ENCODE data around the gene MAP3K10. TPM values are rescaled to one million over a fixed set of nuclear protein-coding genes. Genes with fewer than 3 reads are reported as not detected.

MAP3K10 gene
- total RNA-seq, 4 donors from 2014 or later = 10.8 to 19.5 (median 11.9) TPM

DNA sequence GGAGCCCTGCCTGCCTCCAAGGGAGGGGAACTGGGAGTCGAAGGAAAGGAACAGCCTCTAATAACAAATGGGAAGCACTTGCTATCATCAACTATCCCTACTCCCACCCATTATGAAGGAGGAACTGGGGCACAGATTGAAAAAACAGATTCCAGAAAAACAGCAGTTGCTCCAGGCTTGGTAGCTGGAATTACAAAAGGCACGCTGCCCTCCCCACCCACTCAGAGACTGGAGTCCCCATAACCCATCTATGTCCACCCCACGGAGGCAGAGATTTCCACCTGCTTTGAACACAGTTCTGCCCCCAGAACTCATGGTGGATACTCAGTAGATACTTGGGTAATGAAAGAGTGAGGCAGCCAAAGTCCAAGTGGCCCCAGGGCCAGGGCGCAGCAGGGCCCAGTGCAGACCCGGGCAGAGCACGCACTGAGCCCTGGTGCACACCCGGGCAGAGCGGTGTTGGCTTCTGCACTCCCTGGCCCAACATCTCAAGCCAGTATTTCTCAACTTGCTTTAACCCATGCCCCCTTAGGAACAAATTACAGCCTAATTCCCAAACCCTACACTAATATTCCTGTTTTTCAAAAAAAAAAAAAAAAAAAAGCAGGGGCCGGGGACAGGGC is 54.4 kb downstream of the MAP3K10 start:
- in situ Hi-C loops (cut with MboI; ENCODE audit: low pct_ligation_motif_present in 1 of 4, low pct_unique_long_range_greater_than_20kb in 1 of 4, low sequenced_read_pairs in 3 of 4) = no loop called here
- peaks cover 0 to 4% (median 2%) of the 10 kb centered on the region in 4 donors for H3K4me1 ChIP-seq
- H3K36me3 ChIP-seq = peaks cover 0 to 8% (median 0%) of the 10 kb centered on the region in 4 donors

DNA sequence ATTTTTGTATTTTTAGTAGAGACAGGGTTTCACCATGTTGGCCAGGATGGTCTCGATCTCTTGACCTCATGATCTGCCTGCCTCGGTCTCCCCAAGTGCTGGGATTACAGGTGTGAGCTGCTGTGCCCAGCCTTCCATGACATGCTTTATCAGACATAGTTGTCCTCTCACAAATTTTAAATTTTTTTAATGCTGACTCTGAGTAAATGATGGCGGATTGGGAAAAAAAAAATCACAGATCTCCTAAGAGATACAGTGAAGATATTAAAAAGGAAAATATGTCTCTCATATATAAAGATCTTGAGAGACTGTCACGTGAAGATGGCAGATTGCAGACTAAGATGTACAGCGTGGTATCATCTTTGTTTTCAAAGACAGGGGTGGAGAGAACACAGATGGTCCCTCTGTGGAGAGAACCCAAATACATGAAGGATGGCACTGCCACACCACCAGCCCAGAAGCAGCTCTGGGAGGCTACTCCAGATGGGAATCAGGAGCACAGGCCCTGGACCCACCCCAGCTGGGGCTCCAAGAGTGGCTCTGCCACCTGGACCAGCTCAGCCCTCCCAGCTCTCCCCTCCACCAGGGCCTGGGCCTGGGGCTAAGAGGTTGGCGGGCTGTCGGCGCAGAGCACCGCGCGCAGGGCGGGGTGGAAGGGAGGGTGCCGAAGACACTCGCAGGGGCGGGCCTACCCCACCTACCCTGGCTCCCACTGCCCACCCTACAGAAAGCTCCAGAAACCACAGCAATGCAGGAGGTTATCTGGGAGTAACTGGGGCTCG is 55.3 kb downstream of the MAP3K10 start:
- intact Hi-C loops (cut with DNase I; ENCODE audit: low total_unique reads) = no loop called here
- 95 to 96% methylated on average over 4 to 14 of the region's 16 CpGs for WGBS, 2 donors (ENCODE audit: low coverage in 1 of 2)
- Histone ChIP-seq H3K4me1 (peaks cover 0 to 4% (median 2%) of the 10 kb centered on the region in 4 donors), H3K9me3 (no peaks in the 10 kb centered on the region), H3K27ac (no peak overlapping the region), H3K4me3 (no peak overlapping the region), H3K27me3 (no peaks in the 10 kb centered on the region), H3K36me3 (peaks cover 0 to 5% (median 0%) of the 10 kb centered on the region in 4 donors)
- no peak for DNase-seq
- TF ChIP-seq POLR2A (IDR thresholded peaks at IDR 0.05) = no peak
- TF ChIP-seq, protein P1, sequence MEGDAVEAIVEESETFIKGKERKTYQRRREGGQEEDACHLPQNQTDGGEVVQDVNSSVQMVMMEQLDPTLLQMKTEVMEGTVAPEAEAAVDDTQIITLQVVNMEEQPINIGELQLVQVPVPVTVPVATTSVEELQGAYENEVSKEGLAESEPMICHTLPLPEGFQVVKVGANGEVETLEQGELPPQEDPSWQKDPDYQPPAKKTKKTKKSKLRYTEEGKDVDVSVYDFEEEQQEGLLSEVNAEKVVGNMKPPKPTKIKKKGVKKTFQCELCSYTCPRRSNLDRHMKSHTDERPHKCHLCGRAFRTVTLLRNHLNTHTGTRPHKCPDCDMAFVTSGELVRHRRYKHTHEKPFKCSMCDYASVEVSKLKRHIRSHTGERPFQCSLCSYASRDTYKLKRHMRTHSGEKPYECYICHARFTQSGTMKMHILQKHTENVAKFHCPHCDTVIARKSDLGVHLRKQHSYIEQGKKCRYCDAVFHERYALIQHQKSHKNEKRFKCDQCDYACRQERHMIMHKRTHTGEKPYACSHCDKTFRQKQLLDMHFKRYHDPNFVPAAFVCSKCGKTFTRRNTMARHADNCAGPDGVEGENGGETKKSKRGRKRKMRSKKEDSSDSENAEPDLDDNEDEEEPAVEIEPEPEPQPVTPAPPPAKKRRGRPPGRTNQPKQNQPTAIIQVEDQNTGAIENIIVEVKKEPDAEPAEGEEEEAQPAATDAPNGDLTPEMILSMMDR (IDR thresholded peaks at IDR 0.05) = no peak
- no peak for TF ChIP-seq EP300 (IDR thresholded peaks at IDR 0.05; ENCODE audit: low read depth)
- in situ Hi-C loops (cut with MboI; ENCODE audit: low pct_ligation_motif_present in 1 of 4, low pct_unique_long_range_greater_than_20kb in 1 of 4, low sequenced_read_pairs in 3 of 4) = no loop called here

More for the DNA sequence above, 54.4 kb downstream of the MAP3K10 start:
- TF ChIP-seq POLR2AphosphoS5 (IDR thresholded peaks at IDR 0.05) (no peak), POLR2A (IDR thresholded peaks at IDR 0.05) (no peak), EP300 (IDR thresholded peaks at IDR 0.05; ENCODE audit: low read depth) (no peak)
- 79 to 91% methylated on average over 2 to 9 of the region's 9 CpGs for WGBS, 2 donors (ENCODE audit: low coverage in 1 of 2)
- Histone ChIP-seq H3K27me3 (no peaks in the 10 kb centered on the region), H3K4me3 (no peak overlapping the region), H3K27ac (no peak overlapping the region), H3K9me3 (no peaks in the 10 kb centered on the region)
- intact Hi-C loops (cut with DNase I; ENCODE audit: low total_unique reads) = no loop called here
- DNase-seq = no peak

DNA sequence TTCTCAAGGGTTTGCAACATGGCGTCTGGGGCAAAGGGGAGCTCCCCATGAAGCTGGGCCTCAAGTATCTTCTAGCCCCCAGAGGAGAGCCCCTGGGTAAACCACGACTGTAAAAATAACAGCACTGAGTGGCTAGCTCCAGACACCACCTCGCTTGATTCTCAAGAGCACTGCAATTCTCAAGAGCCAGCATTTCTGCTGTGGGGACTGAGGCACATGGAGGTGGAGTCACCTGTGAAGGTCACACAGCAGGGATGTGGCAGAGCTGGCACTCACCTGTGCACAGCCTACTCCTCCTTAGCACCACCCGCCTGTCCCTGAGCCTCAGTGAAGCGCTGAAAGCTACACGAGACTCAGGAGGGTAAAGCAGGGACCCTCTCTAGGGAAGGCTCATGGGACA is 56.0 kb downstream of the MAP3K10 start:
- no peak overlapping the region for H3K27ac ChIP-seq
- no peak for TF ChIP-seq POLR2AphosphoS5 (IDR thresholded peaks at IDR 0.05)
- no peak for TF ChIP-seq EP300 (IDR thresholded peaks at IDR 0.05; ENCODE audit: low read depth)
- no peak for TF ChIP-seq POLR2A (IDR thresholded peaks at IDR 0.05)
- TF ChIP-seq, protein P1 (IDR thresholded peaks at IDR 0.05) = no peak
- H3K4me1 ChIP-seq = peaks cover 0 to 4% (median 2%) of the 10 kb centered on the region in 4 donors
- DNase-seq = no peak
- H3K36me3 ChIP-seq = no peaks in the 10 kb centered on the region
- in situ Hi-C loops (cut with MboI; ENCODE audit: low pct_ligation_motif_present in 1 of 4, low pct_unique_long_range_greater_than_20kb in 1 of 4, low sequenced_read_pairs in 3 of 4) (no loop called here), intact Hi-C loops (cut with DNase I; ENCODE audit: low total_unique reads) (no loop called here)
- no peaks in the 10 kb centered on the region for H3K9me3 ChIP-seq
- no peaks in the 10 kb centered on the region for H3K27me3 ChIP-seq
- 88% methylated on average over 6 of the region's 6 CpGs; no CpG with 5 or more reads in 1 of the 2 donors for WGBS, 2 donors (ENCODE audit: low coverage in 1 of 2)
- H3K4me3 ChIP-seq = no peak overlapping the region

DNA sequence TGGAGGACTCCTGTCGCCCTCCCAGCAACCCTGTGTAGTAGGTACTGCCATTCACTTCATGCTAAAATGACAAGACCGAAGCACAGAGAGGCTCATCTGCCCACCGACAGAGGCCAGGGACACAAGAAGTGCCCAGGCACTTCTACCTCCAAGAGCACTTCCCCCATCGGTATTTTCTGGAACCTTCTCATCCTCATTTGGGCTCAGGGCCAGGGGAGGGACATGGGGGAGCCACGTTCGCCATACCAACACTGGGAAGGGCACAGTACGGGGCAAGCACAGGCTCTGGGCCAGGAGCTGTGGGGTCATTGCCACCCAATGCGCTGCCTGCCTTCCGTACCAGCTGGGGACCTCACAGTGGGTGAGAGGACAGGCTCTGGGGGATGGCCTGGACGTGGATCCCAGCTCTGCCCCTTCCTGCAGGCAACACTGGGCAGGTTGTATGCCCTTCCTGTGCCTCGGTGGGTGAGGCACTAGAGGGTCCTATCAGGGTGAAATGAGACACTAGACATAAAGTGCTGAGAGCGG is 56.6 kb downstream of the MAP3K10 start:
- Histone ChIP-seq H3K36me3 (no peaks in the 10 kb centered on the region), H3K27ac (no peak overlapping the region), H3K4me1 (peaks cover 0 to 4% (median 2%) of the 10 kb centered on the region in 4 donors), H3K4me3 (no peak overlapping the region), H3K27me3 (no peaks in the 10 kb centered on the region), H3K9me3 (no peaks in the 10 kb centered on the region)
- in situ Hi-C loops (cut with MboI; ENCODE audit: low pct_ligation_motif_present in 1 of 4, low pct_unique_long_range_greater_than_20kb in 1 of 4, low sequenced_read_pairs in 3 of 4) = no loop called here
- DNase-seq = no peak
- WGBS, 2 donors (ENCODE audit: low coverage in 1 of 2) = 89% methylated on average over 9 of the region's 12 CpGs; no CpG with 5 or more reads in 1 of the 2 donors
- intact Hi-C loops (cut with DNase I; ENCODE audit: low total_unique reads) = no loop called here
- TF ChIP-seq, protein P1 (IDR thresholded peaks at IDR 0.05) = no peak
- TF ChIP-seq POLR2A (IDR thresholded peaks at IDR 0.05) = no peak
- TF ChIP-seq EP300 (IDR thresholded peaks at IDR 0.05; ENCODE audit: low read depth) = no peak
- no peak for TF ChIP-seq POLR2AphosphoS5 (IDR thresholded peaks at IDR 0.05)
